ENCODE measurements around the gene FNDC7. TPM values are rescaled to one million over a fixed set of nuclear protein-coding genes. Genes with fewer than 3 reads are reported as not detected.

FNDC7 gene
- total and polyA plus RNA-seq, 10 of the 15 experiments (the other 5 are each of a cell fraction or from before 2014, with no cell fraction given) = not detected

DNA sequence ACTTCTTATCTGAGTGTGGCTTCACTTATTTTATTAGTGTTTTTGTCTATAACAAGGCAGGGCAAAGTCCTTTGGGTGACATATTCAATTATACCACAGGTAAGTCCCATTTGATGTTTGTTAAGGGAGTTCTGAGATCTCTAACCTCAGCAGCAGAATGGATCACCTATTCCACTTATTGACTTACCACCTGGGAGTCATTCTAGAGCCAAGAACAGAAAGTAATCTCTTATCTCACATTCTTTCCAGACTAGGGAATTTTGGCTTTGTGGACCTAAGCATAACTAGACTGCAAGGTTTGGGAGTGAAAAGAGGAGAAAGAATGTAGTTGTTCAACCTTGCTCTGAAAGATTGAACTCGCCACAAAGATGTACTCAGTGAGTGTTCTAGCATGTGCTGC, 13.2 kb downstream of the FNDC7 start:
- intact Hi-C loops (cut with micrococcal nuclease; ENCODE audit: unreplicated experiment) (no loop called here), in situ Hi-C loops (cut with MboI) (no loop called here)
- Histone ChIP-seq H3K9me3 (replicated peaks; ENCODE audit: control insufficient read depth, insufficient read depth, low read length) (no peaks in the 10 kb centered on the region), H3K79me2 (ENCODE audit: control insufficient read depth, insufficient read depth, low read length) (no peaks in the 10 kb centered on the region), H3K4me3 (no peak overlapping the region), H3K4me2 (ENCODE audit: control insufficient read depth, insufficient read depth) (no peak overlapping the region), H3K36me3 (ENCODE audit: control insufficient read depth in 2 of 2, insufficient read depth in 2 of 2, low read length in 1 of 2) (no peaks in the 10 kb centered on the region), H3K4me1 (ENCODE audit: control insufficient read depth, insufficient read depth, low read length) (no peaks in the 10 kb centered on the region), H2AFZ (ENCODE audit: control insufficient read depth, low read depth, low read length) (no peak overlapping the region), H3K9ac (ENCODE audit: control insufficient read depth, insufficient read depth, low read length) (no peak overlapping the region), H3K27ac (ENCODE audit: control insufficient read depth, insufficient read depth) (no peak overlapping the region), H4K20me1 (ENCODE audit: control insufficient read depth, insufficient read depth) (no peaks in the 10 kb centered on the region), H3K27me3 (replicated peaks in 1 of 2; ENCODE audit: control insufficient read depth in 2 of 2, insufficient read depth in 2 of 2, low read length in 1 of 2) (peaks cover 0 to 5% of the 10 kb centered on the region in 2 experiments; a peak in 2 of 4 replicates)
- ATAC-seq = no peak
- no peak for FAIRE-seq
- 0% methylated on average over 1 of the region's 1 CpG for WGBS (ENCODE audit: insufficient coverage, insufficient replicate concordance, low lambda C conversion rate, missing lambda C conversion rate)
- no TSS peak for BruUV-seq (replicated peaks)
- ChIA-PET CTCF (no interaction called here), SMC1A (ENCODE audit: uncharacterized antibody, unreplicated experiment) (no interaction called here), RAD21 (ENCODE audit: unreplicated experiment) (no interaction called here), POLR2A (no interaction called here)
- no peak for TF ChIP-seq LARP7 (IDR thresholded peaks at IDR 0.05)
- no peak for TF ChIP-seq TARDBP (IDR thresholded peaks at IDR 0.05; ENCODE audit: borderline replicate concordance)
- DNase-seq (ENCODE audit: low read depth, low spot score) = no peak

DNA sequence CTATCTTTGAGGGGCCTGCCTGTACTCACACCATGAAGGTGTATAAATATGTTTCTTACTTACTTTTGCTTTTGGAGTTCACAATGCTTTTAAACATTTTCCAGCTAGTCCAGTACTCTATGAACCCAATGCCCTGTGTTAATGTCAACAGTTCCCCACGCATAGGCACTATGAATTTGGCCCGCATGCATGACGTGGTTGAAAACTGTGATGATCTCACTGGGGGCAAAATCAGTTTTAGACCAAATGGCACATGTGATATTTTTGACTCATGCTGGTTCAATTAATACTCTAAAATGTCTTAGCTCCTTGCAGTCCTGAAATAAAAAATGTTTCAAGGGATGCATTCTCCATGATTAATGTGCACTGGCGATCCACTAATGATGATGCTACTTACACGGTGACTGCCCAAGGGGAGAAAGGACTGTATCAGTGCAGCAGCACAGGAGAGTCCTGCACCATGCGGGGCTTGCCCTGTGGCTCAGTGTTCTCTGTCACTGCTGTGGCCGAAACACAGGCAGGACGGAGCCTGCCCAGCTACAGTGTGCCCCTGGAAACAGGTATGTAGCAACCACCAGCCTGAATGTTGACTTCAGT, 15.7 kb downstream of the FNDC7 start:
- H3K27ac ChIP-seq (ENCODE audit: control insufficient read depth, insufficient read depth) = no peak overlapping the region
- SMC1A ChIA-PET (ENCODE audit: uncharacterized antibody, unreplicated experiment) = no interaction called here
- H3K79me2 ChIP-seq (ENCODE audit: control insufficient read depth, insufficient read depth, low read length) = no peaks in the 10 kb centered on the region
- H3K4me2 ChIP-seq (ENCODE audit: control insufficient read depth, insufficient read depth) = no peak overlapping the region
- intact Hi-C loops (cut with micrococcal nuclease; ENCODE audit: unreplicated experiment) (no loop called here), in situ Hi-C loops (cut with MboI) (no loop called here)
- no peak overlapping the region for H3K4me3 ChIP-seq
- POLR2A ChIA-PET = no interaction called here
- peaks cover 0 to 5% of the 10 kb centered on the region in 2 experiments; a peak in 3 of 4 replicates for H3K27me3 ChIP-seq (replicated peaks in 1 of 2; ENCODE audit: control insufficient read depth in 2 of 2, insufficient read depth in 2 of 2, low read length in 1 of 2)
- CTCF ChIA-PET = no interaction called here
- 59% methylated on average over 8 of the region's 8 CpGs for WGBS (ENCODE audit: insufficient coverage, insufficient replicate concordance, low lambda C conversion rate, missing lambda C conversion rate)
- ATAC-seq (no peak), FAIRE-seq (no peak), DNase-seq (ENCODE audit: low read depth, low spot score) (no peak)
- no peaks in the 10 kb centered on the region for H4K20me1 ChIP-seq (ENCODE audit: control insufficient read depth, insufficient read depth)
- no peaks in the 10 kb centered on the region for H3K36me3 ChIP-seq (ENCODE audit: control insufficient read depth in 2 of 2, insufficient read depth in 2 of 2, low read length in 1 of 2)
- no peak overlapping the region for H3K9ac ChIP-seq (ENCODE audit: control insufficient read depth, insufficient read depth, low read length)
- RAD21 ChIA-PET (ENCODE audit: unreplicated experiment) = no interaction called here
- no peaks in the 10 kb centered on the region for H3K9me3 ChIP-seq (replicated peaks; ENCODE audit: control insufficient read depth, insufficient read depth, low read length)
- no peak overlapping the region for H2AFZ ChIP-seq (ENCODE audit: control insufficient read depth, low read depth, low read length)
- H3K4me1 ChIP-seq (ENCODE audit: control insufficient read depth, insufficient read depth, low read length) = no peaks in the 10 kb centered on the region
- BruUV-seq (replicated peaks) = no TSS peak
- no peak for TF ChIP-seq NR2F1 (conservative IDR thresholded peaks at IDR 0.05)
- TF ChIP-seq BCLAF1 (IDR thresholded peaks at IDR 0.05) = no peak
- TF ChIP-seq STAT3 (IDR thresholded peaks at IDR 0.05; ENCODE audit: low read depth, low read length) = no peak
- TF ChIP-seq RUNX3 (IDR thresholded peaks at IDR 0.05; ENCODE audit: low read length) = no peak
- TF ChIP-seq ZNF274 (IDR thresholded peaks at IDR 0.05; ENCODE audit: insufficient read depth, insufficient read length) = no peak
- TF ChIP-seq PKNOX1 (IDR thresholded peaks at IDR 0.05) = no peak
- no peak for TF ChIP-seq RAD51 (IDR thresholded peaks at IDR 0.05)
- no peak for TF ChIP-seq SMC3 (IDR thresholded peaks at IDR 0.05; ENCODE audit: borderline replicate concordance, low read length)
